ENCODE measurements around the gene PRKG1.

DNA sequence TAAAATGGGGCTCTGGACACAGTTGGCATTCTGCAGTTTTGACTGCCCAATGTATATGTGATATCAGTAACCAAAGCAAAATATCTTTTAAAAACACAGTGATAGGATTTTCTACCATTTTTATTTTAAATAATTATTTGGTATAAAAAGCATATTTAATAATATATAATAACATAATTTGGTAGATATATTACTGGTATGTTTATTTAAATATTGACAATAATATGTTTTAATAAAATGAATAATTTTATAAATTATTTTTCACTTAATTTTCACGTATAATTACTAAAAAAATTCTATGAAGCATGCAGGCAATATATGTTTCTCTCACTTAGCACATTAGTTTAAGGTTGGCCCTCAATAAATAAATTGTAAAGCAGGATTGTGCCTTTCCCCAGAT lies 269.1 kb downstream of the PRKG1 start:
- TF ChIP-seq CTCF (IDR thresholded peaks at IDR 0.05) (no peak), POLR2A (IDR thresholded peaks at IDR 0.05) (no peak)
